ENCODE measurements around the gene LRRC8D. TPM values are rescaled to one million over a fixed set of nuclear protein-coding genes. Genes with fewer than 3 reads are reported as not detected.

Gene LRRC8D
- total and polyA plus RNA-seq, 2 experiments from 2014 or later = 30.1 to 30.7 TPM

DNA sequence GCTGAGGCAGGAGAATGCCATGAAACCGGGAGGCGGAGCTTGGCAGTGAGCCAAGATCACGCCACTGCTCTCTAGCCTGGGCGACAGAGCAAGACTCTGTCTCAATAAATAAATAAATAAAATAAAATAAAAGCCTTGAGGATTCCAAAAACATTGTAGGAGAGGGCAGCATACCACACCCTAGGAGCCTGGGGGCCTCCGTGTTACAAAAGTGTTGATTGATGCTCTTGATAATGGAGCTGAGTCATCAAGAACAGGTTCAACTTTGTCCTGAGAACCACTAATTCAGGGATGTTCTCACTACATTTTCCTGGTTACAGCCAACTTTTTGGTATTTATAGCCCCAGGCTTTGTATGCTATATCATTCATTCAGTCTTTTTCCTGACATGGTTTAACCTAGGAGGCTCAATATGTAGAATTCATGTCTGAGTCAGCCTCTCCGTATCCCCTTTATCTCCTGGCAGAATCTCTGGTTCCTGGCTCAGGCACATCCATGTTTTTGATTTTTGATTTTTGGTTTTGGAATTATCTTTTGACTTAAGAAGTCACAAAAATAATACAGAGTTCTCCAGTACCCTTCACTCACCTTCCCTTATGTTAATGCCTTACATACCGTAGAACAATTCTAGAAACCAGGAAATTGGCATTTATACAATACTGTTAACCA lies 69.4 kb downstream of the LRRC8D start:
- no peaks in the 10 kb centered on the region for H4K20me1 ChIP-seq (ENCODE audit: insufficient read depth)
- WGBS, 2 experiments (ENCODE audit: low coverage in 1 of 2, low lambda C conversion rate in 2 of 2, missing lambda C conversion rate in 2 of 2) = 38 to 43% methylated on average over 7 of the region's 7 CpGs
- in situ Hi-C loops (cut with MboI) = no loop called here

DNA sequence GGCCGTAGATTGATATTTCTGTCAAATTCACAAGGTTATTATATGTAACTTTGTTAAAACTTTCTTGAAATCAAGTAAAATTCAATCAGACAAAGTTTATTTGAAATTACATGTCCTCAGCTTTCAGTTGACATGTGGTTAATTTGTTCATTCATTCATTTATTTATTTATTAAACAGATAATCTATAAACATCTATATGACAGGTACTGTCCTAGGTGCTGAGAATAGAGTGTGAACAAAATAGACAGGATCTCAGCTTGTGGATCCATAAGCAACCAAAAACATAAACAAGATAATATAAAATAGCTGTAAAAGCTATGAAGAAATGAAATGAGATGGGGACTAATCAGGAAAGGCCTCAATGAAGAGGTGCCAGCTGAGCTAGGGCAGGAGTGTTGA lies 72.0 kb downstream of the LRRC8D start:
- no peak for TF ChIP-seq EZH2 (IDR thresholded peaks at IDR 0.05; ENCODE audit: insufficient read depth, poor library complexity, severe bottlenecking)
- TF ChIP-seq EZH2phosphoT487 (IDR thresholded peaks at IDR 0.05; ENCODE audit: insufficient read depth, low read depth) = no peak
- Histone ChIP-seq H3K36me3 (ENCODE audit: low read depth) (no peaks in the 10 kb centered on the region), H3F3A (ENCODE audit: insufficient read depth) (peaks cover 49% of the 10 kb centered on the region), H3K9ac (no peak overlapping the region), H3K27me3 (replicated peaks; ENCODE audit: insufficient read depth) (no peaks in the 10 kb centered on the region), H3K4me2 (ENCODE audit: unreplicated experiment) (no peak overlapping the region), H4K20me1 (ENCODE audit: insufficient read depth) (no peaks in the 10 kb centered on the region), H3K4me3 (no peak overlapping the region), H3K9me2 (ENCODE audit: insufficient read depth) (no peaks in the 10 kb centered on the region; the same call in 1 of the 2 replicates), H3K9me3 (ENCODE audit: low read depth) (no peaks in the 10 kb centered on the region), H3K4me1 (ENCODE audit: insufficient read depth) (peaks cover 43% of the 10 kb centered on the region), H2AFZ (no peak overlapping the region), H3K79me2 (ENCODE audit: insufficient read depth) (peaks cover 22% of the 10 kb centered on the region), H3K27ac (no peak overlapping the region)
- no peak for DNase-seq
- in situ Hi-C loops (cut with MboI) = no loop called here
- WGBS, 2 experiments (ENCODE audit: low coverage in 1 of 2, low lambda C conversion rate in 2 of 2, missing lambda C conversion rate in 2 of 2) = 100% methylated on average over 1 of the region's 1 CpG

More for the DNA sequence above, 69.4 kb downstream of the LRRC8D start:
- Histone ChIP-seq H2AFZ (no peak overlapping the region), H3K79me2 (ENCODE audit: insufficient read depth) (peaks cover 9% of the 10 kb centered on the region), H3K4me1 (ENCODE audit: insufficient read depth) (peaks cover 67% of the 10 kb centered on the region), H3F3A (ENCODE audit: insufficient read depth) (peaks cover 66% of the 10 kb centered on the region), H3K9ac (no peak overlapping the region), H3K27ac (peak overlapping the region; percentile 19), H3K36me3 (ENCODE audit: low read depth) (no peaks in the 10 kb centered on the region), H3K27me3 (replicated peaks; ENCODE audit: insufficient read depth) (no peaks in the 10 kb centered on the region), H3K9me3 (ENCODE audit: low read depth) (no peaks in the 10 kb centered on the region), H3K9me2 (ENCODE audit: insufficient read depth) (no peaks in the 10 kb centered on the region), H3K4me3 (no peak overlapping the region), H3K4me2 (ENCODE audit: unreplicated experiment) (no peak overlapping the region)
- TF ChIP-seq EZH2phosphoT487 (IDR thresholded peaks at IDR 0.05; ENCODE audit: insufficient read depth, low read depth) = no peak
- TF ChIP-seq EZH2 (IDR thresholded peaks at IDR 0.05; ENCODE audit: insufficient read depth, poor library complexity, severe bottlenecking) = no peak
- peak; percentile 55 for DNase-seq

DNA sequence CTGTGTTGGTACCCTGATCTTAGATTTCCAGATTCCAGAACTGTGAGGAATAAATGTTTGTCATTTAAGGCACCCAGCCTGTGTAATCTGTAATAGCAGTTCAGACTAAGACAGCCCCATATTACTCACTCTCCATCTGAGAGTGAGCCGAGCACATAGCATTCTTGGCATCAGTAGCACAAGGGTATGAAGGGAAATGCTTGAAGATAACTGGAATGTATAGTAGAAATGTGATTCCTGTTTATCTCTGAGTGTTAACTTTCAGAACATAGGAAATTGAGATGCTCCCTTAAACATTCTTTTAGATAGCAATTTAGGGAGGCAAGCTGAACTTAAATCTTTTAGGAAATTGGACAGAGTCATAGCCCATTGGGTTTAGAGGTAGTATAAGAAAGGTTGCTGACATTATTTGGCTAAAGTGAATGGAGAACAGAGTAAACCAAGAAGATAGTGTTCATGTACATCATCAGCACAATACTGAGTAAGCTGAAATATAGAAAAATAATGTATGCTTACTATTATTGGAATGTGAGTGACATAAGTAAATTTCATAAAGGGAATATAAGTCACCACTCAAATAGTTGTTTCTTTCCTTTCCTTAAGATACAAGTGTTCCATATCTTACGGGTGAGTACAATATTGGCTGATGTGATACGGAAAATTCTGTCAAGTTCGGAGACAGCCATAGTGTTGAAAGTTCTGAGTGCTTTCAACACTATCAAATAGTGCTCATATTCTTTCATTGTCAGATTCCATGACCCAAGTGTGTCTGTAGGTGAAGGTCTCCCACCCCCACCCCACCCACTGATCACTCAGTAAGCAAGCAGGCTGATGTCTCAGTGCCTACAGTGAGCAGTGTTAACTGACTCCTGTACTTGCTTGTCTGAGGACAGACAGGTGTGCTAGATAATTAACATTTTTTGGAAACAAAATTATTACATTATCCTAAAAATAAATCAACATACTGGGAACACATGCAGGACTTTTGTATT lies 73.7 kb downstream of the LRRC8D start:
- H3K79me2 ChIP-seq (ENCODE audit: insufficient read depth) = peaks cover 22% of the 10 kb centered on the region
- peak overlapping the region; percentile 53 for H3K4me2 ChIP-seq (ENCODE audit: unreplicated experiment)
- H3K27me3 ChIP-seq (replicated peaks; ENCODE audit: insufficient read depth) = no peaks in the 10 kb centered on the region
- no peaks in the 10 kb centered on the region for H4K20me1 ChIP-seq (ENCODE audit: insufficient read depth)
- no peak overlapping the region for H2AFZ ChIP-seq
- WGBS, 2 experiments (ENCODE audit: low coverage in 1 of 2, low lambda C conversion rate in 2 of 2, missing lambda C conversion rate in 2 of 2) = 61 to 62% methylated on average over 4 of the region's 4 CpGs
- H3F3A ChIP-seq (ENCODE audit: insufficient read depth) = peaks cover 35% of the 10 kb centered on the region
- H3K27ac ChIP-seq = peak overlapping the region; percentile 60
- peaks cover 26% of the 10 kb centered on the region for H3K4me1 ChIP-seq (ENCODE audit: insufficient read depth)
- H3K36me3 ChIP-seq (ENCODE audit: low read depth) = no peaks in the 10 kb centered on the region
- no peaks in the 10 kb centered on the region for H3K9me3 ChIP-seq (ENCODE audit: low read depth)
- TF ChIP-seq EZH2phosphoT487 (IDR thresholded peaks at IDR 0.05; ENCODE audit: insufficient read depth, low read depth) (no peak), EZH2 (IDR thresholded peaks at IDR 0.05; ENCODE audit: insufficient read depth, poor library complexity, severe bottlenecking) (no peak)
- peak overlapping the region; percentile 15; the same call in 1 of the 2 replicates for H3K4me3 ChIP-seq
- peak; percentile 93 for DNase-seq
- in situ Hi-C loops (cut with MboI) = no loop called here
- no peaks in the 10 kb centered on the region; the same call in 1 of the 2 replicates for H3K9me2 ChIP-seq (ENCODE audit: insufficient read depth)
- peak overlapping the region; percentile 35; the same call in 1 of the 2 replicates for H3K9ac ChIP-seq

DNA sequence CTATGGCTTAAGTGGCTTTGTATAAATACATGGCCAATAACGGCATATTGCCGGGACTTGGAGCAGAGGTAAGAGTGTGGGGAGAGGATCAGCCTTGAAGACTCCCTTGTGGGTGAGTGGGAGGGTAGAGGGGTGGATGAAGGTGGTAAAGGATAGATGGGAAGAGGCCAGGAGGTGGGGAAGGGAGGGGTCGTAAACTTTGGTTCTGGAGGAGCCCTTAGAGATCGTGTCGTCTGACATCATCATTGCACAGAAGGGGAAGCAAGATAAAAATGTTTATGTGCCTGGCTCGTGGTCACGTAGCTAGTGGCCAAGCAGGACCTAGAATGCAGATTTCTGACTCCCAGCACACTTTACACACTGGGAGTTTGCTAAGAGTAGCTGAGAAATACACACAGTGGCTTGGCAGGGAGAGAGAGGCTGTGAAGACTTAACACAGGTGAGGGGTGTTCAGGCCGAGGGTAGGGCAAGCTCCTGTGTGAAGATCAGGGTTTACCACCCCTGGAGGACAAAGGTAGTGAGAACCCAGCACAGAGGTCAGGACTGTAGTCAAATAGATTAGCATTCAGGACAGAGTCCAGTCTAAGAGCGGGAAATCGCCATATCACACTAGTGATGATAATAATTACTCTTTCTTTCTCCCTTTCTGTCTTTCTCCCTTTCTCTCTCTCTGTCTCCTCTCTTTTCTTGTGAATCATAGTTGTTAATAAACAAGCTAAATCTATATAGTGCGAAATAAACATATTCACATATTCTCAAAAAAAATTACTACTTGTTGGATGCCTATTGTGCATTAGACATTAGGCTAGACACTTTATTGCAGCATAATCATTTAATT lies 75.5 kb downstream of the LRRC8D start:
- H3K27ac ChIP-seq = no peak overlapping the region
- TF ChIP-seq EZH2phosphoT487 (IDR thresholded peaks at IDR 0.05; ENCODE audit: insufficient read depth, low read depth) (no peak), EZH2 (IDR thresholded peaks at IDR 0.05; ENCODE audit: insufficient read depth, poor library complexity, severe bottlenecking) (no peak)
- H3K79me2 ChIP-seq (ENCODE audit: insufficient read depth) = peaks cover 22% of the 10 kb centered on the region
- 94 to 96% methylated on average over 8 to 11 of the region's 11 CpGs for WGBS, 2 experiments (ENCODE audit: low coverage in 1 of 2, low lambda C conversion rate in 2 of 2, missing lambda C conversion rate in 2 of 2)
- H3K9me2 ChIP-seq (ENCODE audit: insufficient read depth) = no peaks in the 10 kb centered on the region; the same call in 1 of the 2 replicates
- no peak overlapping the region for H3K4me3 ChIP-seq
- H3K36me3 ChIP-seq (ENCODE audit: low read depth) = no peaks in the 10 kb centered on the region
- H3K9ac ChIP-seq = no peak overlapping the region
- H3K4me2 ChIP-seq (ENCODE audit: unreplicated experiment) = no peak overlapping the region
- in situ Hi-C loops (cut with MboI) = no loop called here
- DNase-seq = no peak
- H3F3A ChIP-seq (ENCODE audit: insufficient read depth) = peaks cover 24% of the 10 kb centered on the region
- no peak overlapping the region for H2AFZ ChIP-seq
- H4K20me1 ChIP-seq (ENCODE audit: insufficient read depth) = no peaks in the 10 kb centered on the region
- H3K9me3 ChIP-seq (ENCODE audit: low read depth) = no peaks in the 10 kb centered on the region
- no peaks in the 10 kb centered on the region for H3K27me3 ChIP-seq (replicated peaks; ENCODE audit: insufficient read depth)
- peaks cover 14% of the 10 kb centered on the region for H3K4me1 ChIP-seq (ENCODE audit: insufficient read depth)

All from GM23248 (cell line).